Endothelial cell of umbilical vein (primary cell): Measurements from ENCODE around the gene KRTAP20-2. TPM values are rescaled to one million over a fixed set of nuclear protein-coding genes. Genes with fewer than 3 reads are reported as not detected.

Experiments used
- BruUV-seq: library from RNA; stranded (reverse); fragments of 400-500 nt; replicated peaks from 2 replicates; lab custom pipeline; 2021; lab: Mats Ljungman, UMichigan
- CTCF ChIA-PET: fragments of 300-600, 350-600 bp; sonication (Branson Sonifier 250); formaldehyde crosslinking; loops from one replicate; lab custom pipeline; 2021; ENCODE audit warnings: antibody characterized with exemption, inconsistent platforms; lab: Charles Lee
- POLR2A ChIA-PET: fragments of 300-600, 350-600 bp; sonication (Branson Sonifier 250); formaldehyde crosslinking; loops from one replicate; lab custom pipeline; 2021; ENCODE audit warnings: antibody characterized with exemption, inconsistent platforms; lab: Charles Lee
- DNase-seq: peaks from one replicate; pipeline ENCODE4 v3.0.0-alpha.2; 2011; ENCODE audit warnings: low read depth, low spot score
- FAIRE-seq: peaks from 2 replicates; lab custom pipeline; 2011; peaks lifted over from hg19 to GRCh38; lab: Jason Lieb, UNC
- H2AFZ ChIP-seq: 2 replicates; pipeline ENCODE4 v1.6.0; 2012; ENCODE audit warnings: low read depth, low read length, control low read depth, inconsistent platforms
- H3K27ac ChIP-seq: 2 replicates; pipeline ENCODE4 v1.5.1; 2011; ENCODE audit warnings: low read depth, mild to moderate bottlenecking, control low read depth, low read length, moderate library complexity; ENCODE audit not compliant: insufficient read depth
- H3K27me3 ChIP-seq, 2 experiments: 2 replicates each; pipeline versions ENCODE4 v1.6.0 to v1.6.1; 2011; ENCODE audit warnings: low read length in 2 of 2, mixed read lengths in 1 of 2; ENCODE audit not compliant: control insufficient read depth in 2 of 2, insufficient read depth in 2 of 2
- H3K36me3 ChIP-seq, 2 experiments: 2 replicates in 1 of 2; 3 replicates in 1 of 2; pipeline ENCODE4 v1.5.1; 2011; ENCODE audit warnings: low read length in 2 of 2, mild to moderate bottlenecking in 1 of 2, moderate library complexity in 1 of 2; ENCODE audit not compliant: control insufficient read depth in 2 of 2, insufficient read depth in 2 of 2; ENCODE audit errors: extremely low read depth in 1 of 2
- H3K4me1 ChIP-seq: 3 replicates; pipeline ENCODE4 v1.5.1; 2011; ENCODE audit warnings: mild to moderate bottlenecking, low read length; ENCODE audit not compliant: control insufficient read depth, insufficient read depth; ENCODE audit errors: extremely low read depth
- H3K4me2 ChIP-seq: 2 replicates; pipeline ENCODE4 v1.6.1; 2011; ENCODE audit warnings: low read length, control low read depth, mixed read lengths; ENCODE audit not compliant: insufficient read depth
- H3K4me3 ChIP-seq, 3 experiments: fragments of 200-600 bp in 1 of 3; sonication (generic), shearing (Covaris generic) in 1 of 3; replicated peaks in 1 of 3; 2 replicates each; pipeline ENCODE4 v1.5.1; 2011 to 2016; ENCODE audit warnings: control low read depth in 3 of 3, low read length in 3 of 3, mild to moderate bottlenecking in 2 of 3, inconsistent platforms in 1 of 3, low read depth in 1 of 3, moderate library complexity in 1 of 3; ENCODE audit not compliant: insufficient read depth in 1 of 3
- H3K79me2 ChIP-seq: 2 replicates; pipeline ENCODE4 v1.6.0; 2012; ENCODE audit warnings: low read length, inconsistent platforms; ENCODE audit not compliant: control insufficient read depth, insufficient read depth
- H3K9ac ChIP-seq: replicated peaks from 2 replicates; pipeline ENCODE3; 2011; ENCODE audit warnings: low read length, control low read depth; ENCODE audit not compliant: insufficient read depth; ENCODE audit errors: extremely low read depth
- H3K9me1 ChIP-seq: replicated peaks from 3 replicates; pipeline ENCODE4 v1.6.0; 2011; ENCODE audit warnings: mild to moderate bottlenecking, low read length; ENCODE audit not compliant: control insufficient read depth, insufficient read depth; ENCODE audit errors: extremely low read depth
- H3K9me3 ChIP-seq: replicated peaks from 2 replicates; pipeline ENCODE4 v1.5.1; 2012; ENCODE audit warnings: low read length, inconsistent platforms; ENCODE audit not compliant: control insufficient read depth, insufficient read depth
- H4K20me1 ChIP-seq: replicated peaks from 2 replicates; pipeline ENCODE3; 2011; ENCODE audit warnings: mild to moderate bottlenecking, low read length; ENCODE audit not compliant: control insufficient read depth, insufficient read depth; ENCODE audit errors: extremely low read depth
- EZH2 ChIP-seq: IDR thresholded peaks from 2 replicates; pipeline ENCODE4 v1.6.1; 2012; ENCODE audit warnings: borderline replicate concordance, low read depth, mild to moderate bottlenecking, moderate library complexity, low read length, inconsistent platforms; ENCODE audit not compliant: severe bottlenecking
- FOS ChIP-seq: IDR thresholded peaks from 2 replicates; pipeline ENCODE4 v1.6.1; 2011; ENCODE audit warnings: mild to moderate bottlenecking, low read length, moderate library complexity, borderline replicate concordance; ENCODE audit not compliant: insufficient read depth
- GATA2 ChIP-seq: IDR thresholded peaks from 2 replicates; pipeline ENCODE4 v1.7.0; 2011; ENCODE audit warnings: low read depth, mild to moderate bottlenecking, moderate library complexity, mixed read lengths, low read length; ENCODE audit not compliant: insufficient read length, insufficient read depth
- JUN ChIP-seq: IDR thresholded peaks from 2 replicates; pipeline ENCODE4 v1.6.1; 2011; ENCODE audit warnings: borderline replicate concordance, low read depth; ENCODE audit not compliant: insufficient read length, insufficient read depth
- MYC ChIP-seq: IDR thresholded peaks from one replicate; pipeline ENCODE4 v1.6.1; 2011; ENCODE audit warnings: mild to moderate bottlenecking, low read depth, low read length
- POLR2A ChIP-seq: IDR thresholded peaks from 2 replicates; pipeline ENCODE4 v1.6.1; 2012; ENCODE audit warnings: low read depth, mild to moderate bottlenecking, control low read depth, low read length
- dilution Hi-C: fragments of 300-500 bp; cut with MboI; formaldehyde crosslinking; loops from one replicate; pipeline ENCODE4 v1.15.0; 2019; ENCODE audit warnings: low sequenced_read_pairs; ENCODE audit not compliant: extremely low pct_ligation_motif_present
- intact Hi-C: fragments of 100-400 bp; cut with micrococcal nuclease; formaldehyde crosslinking; loops from one replicate; pipeline ENCODE4 v1.10.0; 2022
- polyA plus RNA-seq, 4 experiments: library from polyadenylated mRNA; depleted of rRNA in 3 of 4; stranded (reverse) in 3 of 4; unstranded in 1 of 4; fragments of >200 nt; gene quantifications; 2 replicates each; pipeline versions ENCODE4 v1.2.1 to v1.2.3, GENCODE V29; 2011 to 2012; ENCODE audit warnings: missing spikeins in 1 of 4
- total RNA-seq: library from RNA; stranded (reverse); gene quantifications from 2 replicates; pipeline ENCODE4 v1.2.3, GENCODE V29; 2021
- TF ChIP-seq, protein P1 (sequence below): IDR thresholded peaks from 2 replicates; pipeline ENCODE4 v1.6.1; 2011; ENCODE audit not compliant: insufficient read depth, insufficient read length
- TF ChIP-seq, protein P2 (sequence below), 2 donors: IDR thresholded peaks; 1 replicate in 1 of 2; 2 replicates in 1 of 2; pipeline ENCODE4 v1.5.1; 2011; ENCODE audit warnings: low read length in 2 of 2, mild to moderate bottlenecking in 2 of 2, moderate library complexity in 2 of 2, control low read depth in 1 of 2, inconsistent platforms in 1 of 2, low read depth in 1 of 2; ENCODE audit not compliant: insufficient read depth in 1 of 2; ENCODE audit errors: extremely low read depth in 1 of 2

Gene KRTAP20-2
- total and polyA plus RNA-seq, 2 donors (not counting 3 experiments of a cell fraction or from before 2014, with no cell fraction given): not detected

DNA sequence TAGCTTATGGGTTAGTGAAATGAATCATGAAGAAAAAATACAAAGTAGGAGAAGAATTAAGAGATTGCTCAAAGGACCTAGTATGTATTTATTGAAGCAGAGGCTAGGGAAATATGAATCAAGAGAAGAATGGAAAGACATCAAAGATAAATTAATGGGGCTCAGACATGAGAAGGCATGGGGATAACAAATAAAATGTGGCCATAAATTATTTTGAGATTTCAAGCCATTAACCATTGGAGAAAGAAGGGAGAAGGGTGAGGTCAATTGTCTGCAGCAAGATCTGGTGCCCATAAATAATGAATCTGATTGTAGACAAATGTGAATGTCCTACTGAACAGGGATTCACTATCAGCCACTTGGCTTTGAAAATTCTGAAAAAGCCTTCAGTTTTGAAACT is 17.9 kb downstream of the KRTAP20-2 start:
- H3K4me3 ChIP-seq: no peak overlapping the region
- intact Hi-C loops: no loop called here
- no peak for FAIRE-seq
- no peaks in the 10 kb centered on the region for H3K4me1 ChIP-seq
- H3K36me3 ChIP-seq: no peaks in the 10 kb centered on the region
- dilution Hi-C loops: no loop called here
- DNase-seq: no peak
- no peak overlapping the region for H2AFZ ChIP-seq
- ChIA-PET CTCF (no interaction called here), POLR2A (no interaction called here)
- no peaks in the 10 kb centered on the region for H4K20me1 ChIP-seq
- H3K4me2 ChIP-seq: no peak overlapping the region
- no TSS peak for BruUV-seq
- H3K79me2 ChIP-seq: no peaks in the 10 kb centered on the region
- H3K9me1 ChIP-seq: no peaks in the 10 kb centered on the region
- H3K27ac ChIP-seq: no peak overlapping the region
- H3K27me3 ChIP-seq: no peaks in the 10 kb centered on the region
- no peaks in the 10 kb centered on the region for H3K9me3 ChIP-seq
- H3K9ac ChIP-seq: no peak overlapping the region
- TF ChIP-seq GATA2 (no peak), POLR2A (no peak), FOS (no peak), JUN (no peak), EZH2 (no peak), MYC (no peak)
- TF ChIP-seq, protein P1, sequence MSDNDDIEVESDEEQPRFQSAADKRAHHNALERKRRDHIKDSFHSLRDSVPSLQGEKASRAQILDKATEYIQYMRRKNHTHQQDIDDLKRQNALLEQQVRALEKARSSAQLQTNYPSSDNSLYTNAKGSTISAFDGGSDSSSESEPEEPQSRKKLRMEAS: no peak
- TF ChIP-seq, protein P2, sequence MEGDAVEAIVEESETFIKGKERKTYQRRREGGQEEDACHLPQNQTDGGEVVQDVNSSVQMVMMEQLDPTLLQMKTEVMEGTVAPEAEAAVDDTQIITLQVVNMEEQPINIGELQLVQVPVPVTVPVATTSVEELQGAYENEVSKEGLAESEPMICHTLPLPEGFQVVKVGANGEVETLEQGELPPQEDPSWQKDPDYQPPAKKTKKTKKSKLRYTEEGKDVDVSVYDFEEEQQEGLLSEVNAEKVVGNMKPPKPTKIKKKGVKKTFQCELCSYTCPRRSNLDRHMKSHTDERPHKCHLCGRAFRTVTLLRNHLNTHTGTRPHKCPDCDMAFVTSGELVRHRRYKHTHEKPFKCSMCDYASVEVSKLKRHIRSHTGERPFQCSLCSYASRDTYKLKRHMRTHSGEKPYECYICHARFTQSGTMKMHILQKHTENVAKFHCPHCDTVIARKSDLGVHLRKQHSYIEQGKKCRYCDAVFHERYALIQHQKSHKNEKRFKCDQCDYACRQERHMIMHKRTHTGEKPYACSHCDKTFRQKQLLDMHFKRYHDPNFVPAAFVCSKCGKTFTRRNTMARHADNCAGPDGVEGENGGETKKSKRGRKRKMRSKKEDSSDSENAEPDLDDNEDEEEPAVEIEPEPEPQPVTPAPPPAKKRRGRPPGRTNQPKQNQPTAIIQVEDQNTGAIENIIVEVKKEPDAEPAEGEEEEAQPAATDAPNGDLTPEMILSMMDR (IDR thresholded peaks at IDR 0.05; ENCODE audit: extremely low read depth in 1 of 2, insufficient read depth in 1 of 2, low read depth in 1 of 2, low read length in 2 of 2): no peak
